ENCODE measurements around the gene TNFAIP2.

Gene TNFAIP2, protein sequence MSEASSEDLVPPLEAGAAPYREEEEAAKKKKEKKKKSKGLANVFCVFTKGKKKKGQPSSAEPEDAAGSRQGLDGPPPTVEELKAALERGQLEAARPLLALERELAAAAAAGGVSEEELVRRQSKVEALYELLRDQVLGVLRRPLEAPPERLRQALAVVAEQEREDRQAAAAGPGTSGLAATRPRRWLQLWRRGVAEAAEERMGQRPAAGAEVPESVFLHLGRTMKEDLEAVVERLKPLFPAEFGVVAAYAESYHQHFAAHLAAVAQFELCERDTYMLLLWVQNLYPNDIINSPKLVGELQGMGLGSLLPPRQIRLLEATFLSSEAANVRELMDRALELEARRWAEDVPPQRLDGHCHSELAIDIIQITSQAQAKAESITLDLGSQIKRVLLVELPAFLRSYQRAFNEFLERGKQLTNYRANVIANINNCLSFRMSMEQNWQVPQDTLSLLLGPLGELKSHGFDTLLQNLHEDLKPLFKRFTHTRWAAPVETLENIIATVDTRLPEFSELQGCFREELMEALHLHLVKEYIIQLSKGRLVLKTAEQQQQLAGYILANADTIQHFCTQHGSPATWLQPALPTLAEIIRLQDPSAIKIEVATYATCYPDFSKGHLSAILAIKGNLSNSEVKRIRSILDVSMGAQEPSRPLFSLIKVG

DNA sequence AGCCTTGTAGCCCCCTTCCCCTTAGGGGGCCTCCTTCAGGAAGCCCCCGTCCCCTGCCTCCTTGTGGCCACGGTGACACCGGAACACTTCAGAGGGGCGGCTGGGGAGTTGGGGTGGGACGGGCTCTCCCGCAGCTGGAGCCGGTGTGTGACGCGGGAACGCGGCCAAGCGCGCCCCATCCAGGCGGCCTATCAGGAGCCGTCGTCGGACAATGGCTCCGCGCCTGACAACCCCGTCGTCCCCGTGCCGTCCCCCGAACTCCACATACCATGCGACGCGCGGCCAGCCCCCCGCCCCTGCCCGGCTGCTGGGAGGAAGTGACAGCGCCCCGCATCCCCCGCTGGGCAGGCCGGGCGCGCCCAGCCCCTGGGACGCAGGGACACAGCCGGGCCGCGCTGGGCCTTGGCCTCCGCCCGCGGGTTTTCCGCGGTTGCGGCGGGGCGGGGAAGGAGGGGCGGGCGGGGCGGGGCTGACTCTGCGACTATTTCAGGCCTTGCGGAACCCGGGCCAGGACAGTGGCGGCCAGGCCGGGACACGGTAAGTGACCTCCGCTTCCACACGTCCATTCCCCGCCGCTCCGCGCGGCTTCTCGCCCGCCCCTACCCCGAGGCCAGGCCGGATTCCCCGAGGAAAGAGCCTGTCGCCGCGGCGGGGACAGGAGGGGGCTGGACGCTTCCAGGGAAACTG is at the start of gene TNFAIP2:
Gene TNFAIP2 (plus strand): TSS at position 515 of the 687 bp plus-strand sequence. CDS start 2,997 bp downstream, outside the sequence.
- DNase-seq = peak in 1 of 58 donors; percentile 75

DNA sequence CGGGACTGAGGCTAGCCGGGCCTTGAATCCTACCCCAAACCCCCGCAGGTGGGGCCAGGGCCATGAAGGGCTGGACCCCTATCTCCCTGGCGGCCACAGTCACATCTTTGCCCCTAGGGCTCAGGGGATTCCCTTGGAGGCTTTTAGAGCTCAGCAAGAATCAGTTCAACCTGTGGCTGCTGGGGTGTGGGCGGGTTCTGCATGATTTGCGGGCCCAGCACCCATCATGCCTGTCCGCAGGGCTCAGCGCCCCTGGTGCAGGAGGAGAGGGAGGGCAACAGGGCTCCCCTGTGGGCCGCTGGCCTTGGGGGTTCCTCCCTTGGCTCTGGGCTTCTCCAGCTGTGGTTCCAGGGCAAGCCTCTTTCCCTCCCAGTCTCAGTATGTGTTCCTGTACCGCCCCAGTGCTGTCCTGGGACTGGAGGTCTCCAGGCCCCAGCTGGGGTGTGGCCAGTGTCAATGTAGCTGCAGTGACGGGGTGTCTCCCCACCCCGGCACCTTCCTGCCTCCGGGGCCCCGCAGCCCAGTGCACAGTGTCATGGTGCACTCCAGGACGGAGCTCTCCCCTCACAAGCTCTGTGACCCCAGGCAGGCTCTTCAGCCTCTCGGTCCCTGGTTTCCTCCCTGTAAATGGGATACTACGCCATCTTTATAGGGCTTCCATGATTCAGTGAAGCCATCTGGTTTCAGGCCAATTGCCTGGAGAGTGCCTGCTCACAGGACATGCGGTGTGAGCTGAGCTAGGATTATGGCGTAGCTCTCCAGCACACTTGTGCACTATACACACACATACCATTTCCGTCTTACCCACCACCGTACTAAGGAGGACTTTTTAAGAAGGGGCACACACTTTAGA is 49.2 kb upstream of the TNFAIP2 start:
- DNase-seq = no peak

DNA sequence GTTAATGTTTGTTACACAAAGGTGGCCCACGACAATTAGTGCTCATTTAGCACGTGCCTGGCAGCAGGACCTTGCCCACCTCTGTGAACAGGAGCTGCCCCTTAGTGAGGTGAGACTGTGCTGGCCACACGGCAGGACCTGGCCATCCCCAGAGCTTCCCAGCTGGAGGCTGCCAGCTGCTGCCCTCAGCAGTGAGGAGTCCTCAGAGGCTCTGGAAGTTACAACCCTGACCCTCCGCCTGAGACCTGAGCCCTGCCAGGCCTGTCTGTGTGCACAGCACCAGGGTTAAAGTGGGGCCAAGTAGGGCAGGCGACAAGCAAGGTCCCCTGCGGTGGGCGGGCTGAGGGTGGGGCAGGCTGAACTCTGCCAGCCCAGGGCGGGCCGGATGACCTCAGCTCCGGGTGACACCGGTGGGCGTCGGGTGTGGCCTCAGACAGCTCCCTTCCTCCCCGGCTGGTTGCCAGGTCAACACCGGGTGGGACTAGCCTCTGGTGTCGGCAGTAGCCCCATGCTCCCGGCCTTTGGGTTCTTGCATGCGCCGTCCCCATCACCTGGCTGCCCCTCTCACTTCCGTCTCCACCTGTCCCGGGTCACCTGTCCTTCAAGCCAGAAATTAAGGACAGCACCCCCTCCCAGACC is 48.4 kb upstream of the TNFAIP2 start:
- DNase-seq = peak in 1 of 58 donors; percentile 22

DNA sequence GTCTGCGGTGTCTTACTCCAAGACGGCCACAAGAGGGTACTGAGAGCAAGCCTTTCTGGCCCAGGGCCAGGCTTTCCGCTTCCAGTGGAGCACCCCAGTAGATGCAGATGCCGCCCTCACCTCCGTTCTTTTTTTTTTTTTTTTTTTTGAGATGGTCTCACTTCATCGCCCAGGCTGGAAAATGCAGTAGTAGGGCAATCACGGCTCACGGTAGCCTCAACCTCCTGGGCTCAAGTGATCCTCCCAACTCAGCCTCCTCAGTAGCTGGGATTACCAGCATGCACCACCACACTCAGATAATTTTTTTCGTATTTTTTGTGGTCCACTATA is 44.9 kb upstream of the TNFAIP2 start:
- DNase-seq = peak in 50 of 58 donors; percentile 6 to 84 (median 38)

DNA sequence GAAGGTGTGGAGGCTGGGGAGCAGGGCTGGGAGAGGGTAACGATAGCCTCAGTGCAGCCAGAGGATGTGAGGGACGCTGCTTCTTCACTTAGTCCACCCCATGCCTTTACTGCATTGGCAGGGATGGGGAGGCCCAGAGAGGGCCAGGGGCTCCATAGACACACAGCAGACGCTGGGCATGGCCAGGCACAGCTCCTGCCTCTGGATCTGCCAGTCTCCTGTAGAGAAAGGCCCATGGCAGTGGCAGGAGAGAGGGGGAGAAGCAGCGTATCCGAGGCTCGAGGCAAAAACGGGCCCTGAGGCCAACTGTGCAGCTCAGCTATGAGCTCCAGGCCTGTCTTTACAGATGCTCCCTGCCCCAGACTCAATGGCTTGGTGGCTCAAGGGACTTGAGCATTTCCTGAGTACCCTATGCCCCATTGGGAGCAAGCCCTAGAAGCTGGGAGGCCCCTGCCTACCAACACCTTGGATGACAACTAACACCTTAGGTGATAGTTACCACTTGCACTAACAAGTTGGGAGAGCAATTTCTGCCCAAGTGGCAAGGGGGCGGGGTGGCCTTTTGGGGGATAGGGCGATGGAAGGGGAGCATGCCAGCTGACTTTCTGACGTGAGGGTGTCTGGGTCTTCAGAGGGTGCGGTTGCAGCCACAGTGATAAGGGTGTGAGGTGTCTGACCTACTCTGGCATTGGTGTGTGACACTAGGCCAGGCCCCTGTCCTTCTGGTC is 44.2 kb upstream of the TNFAIP2 start:
- DNase-seq = no peak

DNA sequence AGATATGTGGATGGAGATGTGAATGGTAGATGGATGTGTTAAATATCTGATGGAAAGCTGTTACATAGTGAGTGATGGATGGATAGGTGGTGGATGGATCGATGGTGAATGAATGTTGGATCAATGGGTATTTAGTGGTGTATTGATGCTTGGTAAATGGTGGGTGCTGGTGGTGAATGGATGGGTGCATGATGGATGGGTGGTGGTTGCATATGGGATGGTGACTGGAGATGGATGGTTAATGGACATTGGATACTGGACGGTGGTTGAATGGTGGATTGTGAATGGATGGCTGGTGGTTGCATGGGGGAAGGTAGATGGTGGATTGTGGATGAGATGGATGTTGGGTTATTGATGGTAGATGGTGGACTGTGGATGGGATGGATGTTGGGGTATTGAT is 41.3 kb upstream of the TNFAIP2 start:
- no peak for DNase-seq

DNA sequence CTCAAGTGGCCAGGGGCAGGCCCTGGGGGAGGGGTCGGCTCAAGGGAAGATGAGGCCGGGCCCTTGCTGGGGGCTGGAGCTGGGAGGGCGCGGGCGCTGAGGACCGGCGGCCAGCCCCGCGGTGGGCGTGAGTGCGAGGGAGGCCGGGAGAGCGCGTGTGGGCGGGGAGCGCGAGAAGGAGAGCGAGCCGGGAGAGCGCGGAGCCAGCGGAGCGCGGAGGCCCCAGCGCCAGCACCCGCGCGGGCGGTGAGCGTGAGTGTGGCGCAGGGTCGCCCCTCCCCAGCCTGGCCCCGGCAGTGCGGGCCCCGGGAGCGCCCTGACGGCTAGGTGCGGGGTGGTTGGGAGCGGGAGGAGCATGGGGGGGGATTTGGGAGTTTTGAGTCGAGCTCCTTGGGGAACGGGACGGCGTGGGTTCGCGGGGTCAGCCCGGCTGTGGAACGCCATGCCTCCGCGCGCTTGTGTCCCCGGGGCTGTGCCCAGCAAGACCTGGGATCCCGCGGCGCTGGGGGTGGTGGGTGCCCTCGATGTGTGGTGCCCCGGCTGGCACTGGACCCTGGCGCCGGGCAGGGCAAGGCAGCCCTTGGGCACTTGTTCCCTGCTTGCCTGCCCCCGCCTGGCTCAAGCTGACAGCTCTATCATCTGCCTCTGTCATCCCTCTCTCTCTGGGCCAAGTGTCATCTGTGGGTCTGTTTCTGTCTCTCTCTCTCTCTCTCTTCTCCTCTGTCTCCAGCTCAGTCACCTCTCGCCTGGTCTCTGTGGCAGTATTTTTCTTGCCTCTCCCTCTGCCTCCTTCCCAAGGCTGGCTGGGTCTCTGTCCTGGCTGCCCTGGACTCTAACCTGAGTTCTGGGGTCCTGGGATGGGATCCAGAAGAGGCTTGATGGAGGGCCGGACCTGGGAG is 39.0 kb upstream of the TNFAIP2 start, which contains the start of gene LBHD2:
Gene LBHD2 (plus strand): TSS at position 190 of the 899 bp plus-strand sequence. CDS start 1,803 bp downstream, outside the sequence.
- DNase-seq = no peak

DNA sequence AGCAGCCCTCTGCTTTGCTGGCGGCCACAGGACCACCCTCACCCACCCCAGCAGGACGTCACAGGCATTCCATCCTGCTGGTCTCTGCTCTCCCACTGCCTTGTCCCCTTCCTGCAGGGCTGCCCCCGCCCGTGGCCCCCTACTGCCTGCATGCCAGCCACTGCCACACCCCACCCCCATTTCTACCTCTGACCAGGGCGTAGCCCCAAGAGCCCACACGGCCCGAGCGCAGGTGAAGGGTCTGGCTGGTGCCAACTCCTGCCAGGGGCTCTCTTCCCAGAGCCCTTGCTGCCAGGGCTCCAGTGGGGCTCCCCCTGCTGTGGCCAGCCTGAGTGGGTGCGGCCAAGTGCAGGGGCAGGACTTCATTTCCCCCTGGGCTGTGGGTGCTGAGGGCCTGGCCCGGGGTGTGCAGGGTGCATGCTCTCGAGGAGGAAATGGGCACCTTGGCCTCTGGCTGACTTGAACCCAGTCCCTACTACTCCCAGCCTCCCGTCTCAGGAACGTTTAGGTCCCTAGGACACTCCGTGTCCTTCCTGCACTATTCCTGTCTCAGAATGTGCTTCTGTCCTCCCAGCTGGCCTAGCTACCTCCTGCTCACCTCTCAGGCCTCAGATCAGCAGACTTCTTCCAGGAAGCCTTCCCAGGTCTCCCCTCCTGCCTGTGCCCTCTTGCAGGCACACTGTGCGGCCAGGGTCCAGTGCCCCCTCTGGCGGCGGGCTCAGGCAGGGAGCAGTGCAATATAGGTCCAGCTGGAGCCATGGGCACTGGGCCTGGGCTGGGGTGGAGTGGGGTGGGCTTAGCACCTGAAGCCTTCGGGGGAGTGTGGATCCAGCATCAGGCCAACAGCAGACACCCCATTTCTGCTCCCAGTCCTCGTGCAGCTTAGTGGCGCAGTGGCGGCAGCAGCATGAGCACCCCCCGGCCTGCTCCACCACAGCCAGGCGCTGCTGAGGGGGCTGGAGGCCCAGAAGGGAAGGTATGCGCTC is 37.9 kb upstream of the TNFAIP2 start:
- DNase-seq = no peak

DNA sequence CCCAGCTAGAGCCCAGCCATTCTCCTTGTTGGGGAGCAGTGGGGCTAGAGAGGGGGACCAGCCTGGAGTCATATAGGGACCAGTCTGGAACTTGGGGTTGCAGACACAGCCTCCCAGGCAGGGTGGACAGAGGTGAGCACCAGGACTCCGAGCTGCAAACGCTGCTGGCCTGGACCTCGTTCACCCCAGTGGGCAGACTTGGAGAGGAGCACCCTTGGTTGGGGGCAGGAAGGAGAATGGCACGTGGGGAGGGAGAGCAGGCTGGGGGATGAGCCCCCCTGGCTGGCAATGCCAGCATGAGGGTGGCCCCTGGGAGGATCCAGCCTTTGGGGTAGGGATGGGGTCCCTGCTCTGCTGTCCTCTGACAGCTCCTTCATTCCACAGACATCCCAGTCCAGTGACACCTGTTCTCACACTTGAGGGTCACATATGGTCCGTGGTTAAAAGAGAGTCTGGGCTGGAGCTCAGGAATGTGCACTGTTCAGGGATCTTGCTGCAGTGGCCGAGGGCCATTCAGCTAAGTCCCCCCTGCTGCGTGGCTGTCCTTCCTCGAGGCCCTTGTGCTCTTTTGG is 36.4 kb upstream of the TNFAIP2 start:
- no peak for DNase-seq

DNA sequence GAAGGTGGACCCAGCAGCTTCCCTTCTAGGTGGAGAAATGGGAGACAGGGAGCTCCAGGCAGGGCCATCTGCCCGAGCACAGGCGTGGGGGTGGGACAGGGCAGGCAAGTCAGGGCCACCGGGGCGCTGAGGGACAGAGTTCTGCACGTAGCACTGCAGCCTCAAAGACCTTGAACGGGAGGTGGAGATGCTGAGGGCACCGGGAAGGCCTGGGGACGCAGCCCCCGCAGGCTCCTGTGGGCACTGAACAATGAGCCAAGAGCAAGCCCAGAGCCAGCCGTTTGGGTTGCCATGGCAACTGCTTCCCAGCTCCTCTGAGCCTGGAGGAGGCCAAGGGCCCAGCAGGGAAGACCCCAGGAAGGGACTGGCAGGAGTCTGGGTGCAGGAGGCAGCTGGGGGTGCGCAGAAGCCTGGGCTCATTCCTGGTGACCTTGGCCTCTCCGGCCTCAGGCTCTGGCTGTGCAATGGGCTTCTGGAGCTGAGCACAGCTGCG is 35.9 kb upstream of the TNFAIP2 start:
- peak in 2 of 58 donors; percentile 12 to 17 for DNase-seq

DNA sequence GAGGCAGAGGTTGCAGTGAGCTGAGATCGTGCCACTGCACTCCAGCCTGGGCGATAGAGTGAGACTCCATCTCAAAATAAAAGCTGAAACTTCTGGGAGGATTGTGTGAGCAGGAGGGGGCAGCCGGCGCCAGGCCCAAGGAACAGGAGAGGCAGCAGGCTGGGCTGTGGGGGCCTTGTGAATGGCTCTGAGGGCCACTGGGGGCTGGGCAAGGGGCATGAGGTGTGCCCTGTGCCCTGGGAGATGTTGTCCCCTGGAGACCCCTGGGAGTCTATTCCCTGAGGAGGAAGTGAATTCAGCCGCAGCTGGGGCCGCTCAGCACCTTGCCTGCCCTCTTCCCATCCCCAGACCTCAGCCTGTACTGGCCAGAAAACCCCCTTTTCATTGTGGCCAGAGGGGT is 34.3 kb upstream of the TNFAIP2 start:
- DNase-seq = no peak

DNA sequence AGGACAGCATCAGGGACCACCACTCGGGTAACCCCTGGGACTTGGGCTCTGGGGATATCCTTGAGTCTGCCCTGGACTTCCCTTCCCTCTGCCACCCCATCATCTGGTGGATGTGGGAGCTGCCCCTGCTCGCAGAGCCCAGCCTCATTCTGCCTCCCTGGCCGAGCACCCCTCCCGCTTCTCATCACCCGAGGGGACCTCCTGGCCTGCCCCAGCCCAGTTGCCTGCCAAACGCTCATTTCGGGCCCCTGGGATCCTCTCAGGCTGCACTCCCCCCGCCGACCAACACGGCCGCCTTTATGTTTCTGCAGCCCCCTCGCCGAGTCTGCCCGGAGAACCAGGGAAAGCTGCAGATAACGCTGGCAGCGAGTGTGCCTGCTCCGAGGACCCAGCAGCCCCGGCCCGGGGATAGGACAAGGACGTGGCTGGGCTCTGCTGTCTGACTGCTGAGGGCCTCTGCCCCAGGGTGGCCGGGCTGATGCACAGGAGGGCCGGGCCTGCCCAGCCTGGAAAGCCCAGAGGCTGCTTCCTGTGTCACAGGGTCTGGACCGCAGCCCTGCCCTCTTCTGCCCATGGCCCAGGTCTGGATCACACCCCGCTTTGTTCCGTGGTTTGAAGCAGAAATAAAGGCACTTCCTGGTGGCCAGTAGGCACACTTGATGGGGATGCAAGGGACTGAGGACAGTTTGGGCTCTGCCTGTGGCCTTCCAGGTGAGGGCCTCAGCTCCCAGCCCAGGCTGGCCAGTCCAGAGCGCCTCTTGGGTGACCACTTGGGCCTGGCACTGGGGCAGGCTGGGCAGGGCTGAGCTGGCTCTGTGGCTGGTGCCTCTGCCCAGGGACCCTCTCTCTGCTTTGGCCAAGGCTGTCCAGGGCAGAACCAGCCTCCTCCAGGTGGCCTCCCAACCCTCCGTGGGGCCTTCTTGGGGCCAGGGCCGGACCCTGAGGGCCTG is 33.6 kb upstream of the TNFAIP2 start:
- DNase-seq = no peak

DNA sequence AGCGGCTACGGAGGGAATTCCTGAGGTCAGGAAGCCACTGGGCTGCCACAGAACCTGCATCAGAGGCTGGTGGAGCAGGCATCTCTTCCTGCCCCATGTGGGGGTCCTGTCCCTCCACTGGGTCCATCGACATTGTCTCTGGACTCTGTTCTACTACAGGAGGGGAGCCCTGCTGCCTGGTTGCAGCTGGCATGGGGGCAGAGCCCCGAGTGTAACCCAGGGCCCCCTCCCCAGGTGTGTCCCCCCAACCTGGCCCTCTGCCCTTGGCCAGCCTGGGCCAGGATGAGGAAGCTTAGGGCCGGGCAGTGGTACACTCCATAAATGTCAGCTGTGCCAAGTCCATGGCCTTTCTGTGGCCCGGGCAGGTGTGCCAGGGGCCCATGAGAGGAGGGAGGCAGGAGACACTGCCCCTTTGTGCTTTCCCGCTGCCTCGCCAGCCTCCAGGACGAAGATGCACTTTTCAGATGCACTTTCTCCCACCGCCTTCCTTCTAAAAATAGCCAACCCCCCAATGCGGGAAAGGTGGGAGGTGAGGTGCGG is 32.7 kb upstream of the TNFAIP2 start:
- DNase-seq = no peak

DNA sequence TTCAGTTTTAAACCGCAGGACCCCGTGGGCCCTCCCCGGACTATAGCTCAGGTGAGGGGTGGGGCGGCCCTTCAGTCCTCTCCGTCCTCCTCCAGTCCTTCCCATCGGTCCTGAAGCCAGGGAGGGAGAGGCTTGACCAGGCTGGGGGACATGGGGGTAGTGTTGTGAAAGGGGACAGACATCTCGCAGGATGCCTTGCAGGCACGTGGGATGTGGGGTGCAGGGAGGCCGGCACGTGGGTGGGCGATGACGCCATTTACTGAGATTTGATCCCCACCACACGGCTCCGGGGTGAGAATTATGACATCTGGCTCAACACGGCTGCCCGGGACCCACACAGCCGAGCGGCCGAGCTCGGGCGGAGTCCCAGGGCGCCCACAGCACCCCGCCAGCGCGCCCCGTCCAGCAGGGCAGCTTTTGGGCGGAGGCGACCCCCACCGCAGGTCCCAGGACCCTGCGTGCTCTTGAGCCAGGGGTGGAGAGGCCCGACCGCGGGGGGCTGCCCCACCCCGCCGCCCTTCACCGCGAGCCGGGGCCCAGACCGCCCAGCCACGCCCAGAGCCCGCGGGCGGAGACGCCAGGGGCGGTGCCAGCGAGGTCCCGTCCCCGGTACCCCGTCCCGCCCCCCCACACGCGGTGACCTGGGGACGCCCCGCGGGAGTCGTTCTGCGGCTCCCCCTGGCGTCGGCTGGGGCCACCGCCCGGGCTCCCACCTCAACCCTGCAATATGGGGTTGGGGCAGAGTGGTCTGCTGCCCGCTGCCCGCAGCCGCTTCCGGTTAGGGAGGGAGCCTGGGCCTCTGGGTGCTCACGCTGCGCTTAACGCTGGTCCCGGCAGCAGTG is 32.0 kb upstream of the TNFAIP2 start:
- peak in 2 of 58 donors; percentile 29 to 36 for DNase-seq

DNA sequence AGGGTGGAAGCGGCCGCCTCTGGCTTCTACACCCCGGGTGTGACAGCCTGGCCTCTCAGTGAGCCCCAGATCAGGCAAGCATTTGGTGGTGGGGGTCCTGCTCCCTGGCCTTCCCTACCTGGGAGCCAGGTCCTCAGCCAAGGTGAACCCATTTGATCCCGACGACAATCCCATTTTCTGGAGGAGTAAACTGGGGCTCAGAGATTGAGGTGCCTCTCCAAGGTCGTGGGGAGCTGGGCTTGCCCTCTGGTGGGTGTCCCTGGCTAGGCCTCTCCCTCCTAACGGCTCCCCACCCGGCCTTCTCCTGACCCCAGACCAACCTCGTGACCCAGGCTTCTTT is 31.4 kb upstream of the TNFAIP2 start:
- no peak for DNase-seq
